ENCODE measurements around the gene ENOX1.

ENOX1 gene

DNA sequence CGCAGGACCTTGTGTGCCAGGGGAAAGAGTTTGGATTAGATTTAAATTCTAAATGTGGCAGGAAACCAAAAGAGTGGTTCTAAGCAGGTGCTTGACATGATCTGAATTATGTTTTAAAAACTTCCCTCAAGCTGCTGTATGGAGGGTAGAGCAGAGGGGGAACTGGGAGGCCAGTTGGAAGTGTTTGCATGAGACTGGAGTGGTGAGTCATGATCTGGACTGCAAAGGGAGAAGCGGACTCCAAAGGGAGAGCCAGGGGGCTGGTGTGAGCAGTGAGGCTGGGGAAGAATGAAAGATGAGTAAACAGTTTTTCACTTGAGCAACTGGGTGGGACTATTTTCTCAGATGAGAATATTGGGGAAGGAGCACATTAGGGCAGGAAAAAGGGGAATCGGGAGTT, 557.3 kb downstream of the ENOX1 start:
- DNase-seq (ENCODE audit: low read depth), result no peak
- H3K4me3 ChIP-seq (ENCODE audit: low read depth, low read length), result no peak overlapping the region
- TF ChIP-seq, protein P1, sequence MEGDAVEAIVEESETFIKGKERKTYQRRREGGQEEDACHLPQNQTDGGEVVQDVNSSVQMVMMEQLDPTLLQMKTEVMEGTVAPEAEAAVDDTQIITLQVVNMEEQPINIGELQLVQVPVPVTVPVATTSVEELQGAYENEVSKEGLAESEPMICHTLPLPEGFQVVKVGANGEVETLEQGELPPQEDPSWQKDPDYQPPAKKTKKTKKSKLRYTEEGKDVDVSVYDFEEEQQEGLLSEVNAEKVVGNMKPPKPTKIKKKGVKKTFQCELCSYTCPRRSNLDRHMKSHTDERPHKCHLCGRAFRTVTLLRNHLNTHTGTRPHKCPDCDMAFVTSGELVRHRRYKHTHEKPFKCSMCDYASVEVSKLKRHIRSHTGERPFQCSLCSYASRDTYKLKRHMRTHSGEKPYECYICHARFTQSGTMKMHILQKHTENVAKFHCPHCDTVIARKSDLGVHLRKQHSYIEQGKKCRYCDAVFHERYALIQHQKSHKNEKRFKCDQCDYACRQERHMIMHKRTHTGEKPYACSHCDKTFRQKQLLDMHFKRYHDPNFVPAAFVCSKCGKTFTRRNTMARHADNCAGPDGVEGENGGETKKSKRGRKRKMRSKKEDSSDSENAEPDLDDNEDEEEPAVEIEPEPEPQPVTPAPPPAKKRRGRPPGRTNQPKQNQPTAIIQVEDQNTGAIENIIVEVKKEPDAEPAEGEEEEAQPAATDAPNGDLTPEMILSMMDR (IDR thresholded peaks at IDR 0.05; ENCODE audit: low read depth, low read length, missing control alignments), result no peak

DNA sequence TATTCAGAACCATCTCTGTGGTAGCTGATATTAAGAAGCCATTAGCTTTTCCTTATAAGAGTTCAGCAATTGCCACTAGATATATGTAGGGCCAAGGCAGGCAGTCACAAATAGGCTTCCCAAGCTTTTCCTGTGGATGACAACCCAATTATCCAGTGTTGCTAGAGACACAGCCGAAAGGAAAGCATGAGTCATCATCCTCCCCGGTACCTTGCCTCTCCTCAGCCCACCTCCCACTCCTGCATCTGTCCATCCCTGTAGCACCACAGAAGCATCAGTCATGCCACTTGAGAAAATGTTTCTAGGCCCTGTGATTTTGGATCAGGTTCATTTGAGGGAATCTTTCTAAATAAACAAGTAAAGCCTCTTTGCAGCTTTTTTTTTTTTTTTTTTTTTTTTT, 559.1 kb downstream of the ENOX1 start:
- H3K4me3 ChIP-seq (ENCODE audit: low read depth, low read length), result no peak overlapping the region
- no peak for DNase-seq (ENCODE audit: low read depth)
- TF ChIP-seq, protein P1 (IDR thresholded peaks at IDR 0.05; ENCODE audit: low read depth, low read length, missing control alignments), result no peak

DNA sequence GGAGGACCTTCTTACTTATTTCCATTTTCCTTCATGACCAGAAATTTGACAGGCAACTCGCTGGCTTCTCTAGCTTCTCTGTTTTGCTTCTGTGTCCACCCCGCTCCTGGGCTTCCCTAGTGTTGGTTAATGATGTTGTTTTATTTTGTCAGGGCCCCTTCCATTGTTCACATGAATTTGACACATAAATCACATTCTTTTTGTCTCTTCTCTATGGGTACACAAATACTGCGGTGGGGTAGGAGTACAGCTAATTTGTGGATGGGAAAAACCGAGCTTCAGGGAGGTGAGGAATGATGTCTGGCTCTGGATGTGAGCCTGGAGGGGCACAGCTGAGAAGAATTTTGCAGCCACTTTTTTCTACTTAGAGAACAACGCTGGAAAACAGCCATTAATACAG, 563.6 kb downstream of the ENOX1 start:
- TF ChIP-seq, protein P1 (IDR thresholded peaks at IDR 0.05; ENCODE audit: low read depth, low read length, missing control alignments), result no peak
- H3K4me3 ChIP-seq (ENCODE audit: low read depth, low read length), result no peak overlapping the region
- no peak for DNase-seq (ENCODE audit: low read depth)

DNA sequence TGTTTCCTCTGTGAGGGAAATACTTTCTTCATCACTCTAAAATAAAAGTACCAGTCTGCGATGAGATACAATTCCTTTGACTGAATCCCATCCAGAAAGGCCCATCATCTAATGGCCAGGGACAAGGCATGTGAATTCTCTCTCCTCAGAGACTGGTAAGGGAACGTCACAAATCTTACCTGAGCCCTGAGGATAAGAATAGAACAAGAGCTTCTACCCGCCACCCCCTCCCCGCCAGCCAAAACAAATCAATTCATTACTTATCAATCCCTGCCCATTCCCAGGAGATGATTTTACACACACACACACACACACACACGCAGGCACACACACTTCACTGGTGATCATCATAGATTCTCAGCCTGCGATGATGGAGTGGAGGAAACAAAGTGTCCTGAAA, 564.7 kb downstream of the ENOX1 start:
- TF ChIP-seq, protein P1 (IDR thresholded peaks at IDR 0.05; ENCODE audit: low read depth, low read length, missing control alignments), result no peak
- no peak overlapping the region for H3K4me3 ChIP-seq (ENCODE audit: low read depth, low read length)
- DNase-seq (ENCODE audit: low read depth), result no peak

DNA sequence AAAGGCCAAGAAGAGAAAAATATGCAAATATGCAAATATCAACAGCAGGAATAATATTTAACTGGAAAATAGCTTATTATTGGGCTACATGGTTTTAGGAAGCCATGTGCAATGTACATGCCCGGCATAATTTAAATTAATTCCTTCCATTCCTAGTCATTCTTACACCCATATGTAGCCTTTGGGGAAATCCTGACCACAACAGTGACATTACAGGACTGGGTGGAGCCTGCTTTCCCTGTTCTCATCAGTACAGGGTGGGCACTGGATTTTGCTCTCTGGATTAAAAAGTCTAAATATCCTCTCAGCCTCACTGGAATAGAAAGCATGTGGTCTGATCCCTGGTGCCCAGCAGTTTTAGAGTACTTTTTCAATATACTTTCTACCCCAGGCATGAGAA, 565.2 kb downstream of the ENOX1 start:
- no peak overlapping the region for H3K4me3 ChIP-seq (ENCODE audit: low read depth, low read length)
- DNase-seq (ENCODE audit: low read depth), result no peak
- TF ChIP-seq, protein P1 (IDR thresholded peaks at IDR 0.05; ENCODE audit: low read depth, low read length, missing control alignments), result no peak

DNA sequence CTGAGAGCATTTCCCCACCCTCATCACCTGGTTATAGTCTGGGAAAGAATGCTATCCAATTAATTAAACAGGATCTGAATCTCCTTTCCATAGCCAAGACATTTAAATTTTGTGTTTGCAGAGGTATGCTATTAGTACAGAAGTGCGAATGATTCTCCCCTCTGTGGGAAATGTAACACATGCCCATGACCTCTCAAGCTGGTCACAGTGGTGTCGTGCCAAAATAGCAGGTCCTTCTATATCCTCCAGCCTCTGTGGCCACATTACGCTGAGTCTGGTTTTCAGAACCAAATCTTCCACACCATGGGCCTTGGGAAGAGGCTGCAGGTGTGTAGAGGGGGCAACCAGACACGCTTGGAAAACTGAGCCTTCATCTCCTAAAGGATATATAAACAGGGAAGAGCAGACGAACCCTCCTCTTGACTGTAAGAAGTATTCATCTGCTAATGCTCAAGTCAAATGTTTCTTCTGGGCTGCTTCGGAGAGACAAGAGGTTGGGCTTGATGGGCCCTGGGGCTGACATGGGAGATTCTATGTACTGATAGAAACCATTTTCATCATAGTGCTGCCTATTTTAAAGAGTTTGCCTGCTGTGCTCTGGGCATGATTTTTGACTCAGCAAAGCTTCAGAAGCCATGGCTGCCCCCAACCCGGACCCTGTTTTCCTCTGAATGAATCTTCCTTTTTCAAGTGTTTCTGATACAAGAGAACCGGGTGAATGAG, 565.7 kb downstream of the ENOX1 start:
- no peak for DNase-seq (ENCODE audit: low read depth)
- H3K4me3 ChIP-seq (ENCODE audit: low read depth, low read length), result no peak overlapping the region
- TF ChIP-seq, protein P1 (IDR thresholded peaks at IDR 0.05; ENCODE audit: low read depth, low read length, missing control alignments), result no peak

DNA sequence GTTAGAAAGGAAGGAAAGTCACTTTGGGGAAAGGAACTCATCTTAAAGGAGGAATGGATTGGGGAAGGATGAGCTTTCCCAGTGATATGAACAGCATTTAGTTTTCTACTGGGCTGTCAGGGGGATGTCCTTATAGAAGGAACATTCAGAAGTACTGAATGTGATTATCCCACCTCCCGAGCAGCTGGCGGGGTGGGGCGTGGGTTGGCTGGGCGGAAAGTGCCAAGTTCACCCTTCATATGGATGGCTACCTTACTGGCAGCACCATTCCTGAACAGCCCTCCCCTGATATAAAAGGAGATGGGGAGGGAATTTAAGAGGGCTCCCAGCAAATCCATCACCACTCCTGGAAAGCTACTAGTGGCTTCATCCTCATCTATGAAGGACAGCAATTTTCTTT, 572.6 kb downstream of the ENOX1 start:
- DNase-seq (ENCODE audit: low read depth), result no peak
- TF ChIP-seq, protein P1 (IDR thresholded peaks at IDR 0.05; ENCODE audit: low read depth, low read length, missing control alignments), result no peak
- no peak overlapping the region for H3K4me3 ChIP-seq (ENCODE audit: low read depth, low read length)

All from GM12864 (cell line).